HG02759 (cell line): ENCODE data around the gene MORN1.
"Not testable (repeated sequence)": the region's sequence is repeated elsewhere in the genome, so short reads cannot be mapped to it uniquely, and the experiment has no call there.

ENCODE experiments used
- ATAC-seq: cut with Tn5 transposase; IDR thresholded peaks from one replicate; pipeline ENCODE4 v1.9.1; 2021; ENCODE audit warnings: mild to moderate bottlenecking, moderate library complexity; ENCODE audit not compliant: unreplicated experiment

The MORN1 gene

GRCh38 chr1:2341706-2342383 lies 49.5 kb downstream of the MORN1 start:
- ATAC-seq = no peak

GRCh38 chr1:2340918-2341254 lies 50.5 kb downstream of the MORN1 start:
- no peak for ATAC-seq

- no peak for ATAC-seq
Measured at GRCh38 chr1:2340086-2340917, 51.1 kb downstream of the MORN1 start.

- no peak for ATAC-seq
Measured at GRCh38 chr1:2339206-2340085, 51.9 kb downstream of the MORN1 start.

- ATAC-seq = no peak
Measured at GRCh38 chr1:2337501-2337900, 53.9 kb downstream of the MORN1 start.

GRCh38 chr1:2337081-2337480 lies 54.3 kb downstream of the MORN1 start:
- no peak for ATAC-seq

GRCh38 chr1:2336499-2336898 lies 54.9 kb downstream of the MORN1 start:
- no peak for ATAC-seq

- ATAC-seq = no peak
Measured at GRCh38 chr1:2335721-2336455, 55.5 kb downstream of the MORN1 start.

- ATAC-seq = no peak
Measured at GRCh38 chr1:2334883-2335534, 56.3 kb downstream of the MORN1 start.

GRCh38 chr1:2334366-2334765 lies 57.0 kb downstream of the MORN1 start:
- ATAC-seq = no peak

- ATAC-seq = not testable (repeated sequence)
Measured at GRCh38 chr1:2331580-2331979, 59.8 kb downstream of the MORN1 start.

GRCh38 chr1:2331200-2331544 lies 60.2 kb downstream of the MORN1 start:
- ATAC-seq = no peak

GRCh38 chr1:2330519-2331199 lies 60.7 kb downstream of the MORN1 start:
- no peak for ATAC-seq

- no peak for ATAC-seq
Measured at GRCh38 chr1:2330035-2330434, 61.3 kb downstream of the MORN1 start.

- no peak for ATAC-seq
Measured at GRCh38 chr1:2328676-2329455, 62.5 kb downstream of the MORN1 start.

- no peak for ATAC-seq
Measured at GRCh38 chr1:2327841-2328240, 63.5 kb downstream of the MORN1 start.

- ATAC-seq = not testable (repeated sequence)
Measured at GRCh38 chr1:2327162-2327561, 64.2 kb downstream of the MORN1 start.

GRCh38 chr1:2326524-2326923 lies 64.8 kb downstream of the MORN1 start:
- ATAC-seq = no peak
